Activated CD8-positive, alpha-beta memory T cell treated with anti-CD3 and anti-CD28 coated beads for 1 hour (primary cell): ENCODE data around the gene ZNF710.
A peak's percentile ranks its signal among the peaks of the same experiment; 100 is the strongest.

Experiments used
- DNase-seq, 2 donors: peaks; one replicate each; pipeline ENCODE4 v3.0.0-alpha.2; 2020; ENCODE audit warnings: low read depth in 1 of 2; ENCODE audit errors: extremely low read depth in 1 of 2

ZNF710 gene

DNA sequence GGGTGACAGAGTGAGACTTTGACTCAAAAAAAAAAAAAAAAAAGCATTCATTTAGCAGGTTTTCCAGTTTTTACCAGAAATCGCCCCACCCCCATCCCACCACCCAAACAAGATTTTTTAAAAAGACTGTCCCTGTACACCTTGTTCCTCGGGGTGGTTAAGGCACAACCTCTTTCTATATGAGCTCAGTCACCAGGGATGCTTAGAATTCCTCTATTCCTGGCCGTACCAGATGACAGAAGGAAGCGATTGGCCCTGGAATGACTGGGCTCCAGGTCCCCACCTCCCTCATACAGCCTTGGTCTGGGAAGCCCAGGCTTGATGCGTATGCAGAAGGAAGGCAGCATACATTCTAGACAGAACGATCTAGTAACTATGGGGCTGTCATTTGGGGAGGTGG, 75.6 kb downstream of the ZNF710 start:
- no peak for DNase-seq

DNA sequence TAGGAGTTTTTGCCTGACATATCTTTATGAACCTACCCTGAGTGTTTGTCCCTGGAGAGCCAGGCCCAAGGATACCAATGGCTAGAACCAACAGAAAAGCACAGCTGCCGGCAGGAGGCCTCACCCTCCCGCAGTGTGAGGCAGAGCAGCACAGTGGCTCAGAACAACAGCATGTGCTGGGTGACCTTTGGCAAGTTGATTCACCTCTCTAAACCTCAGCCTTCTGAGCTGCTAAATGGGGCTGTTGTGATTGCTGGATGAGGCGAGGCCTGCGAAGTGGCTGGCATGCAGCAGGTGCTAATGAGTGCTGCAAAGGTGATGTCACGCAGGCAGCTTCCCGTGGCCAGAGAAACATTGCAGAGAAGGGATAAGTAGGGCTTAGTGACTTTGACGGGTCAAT, 77.8 kb downstream of the ZNF710 start:
- DNase-seq: no peak

- no peak for DNase-seq
These were observed 78.7 kb downstream of the ZNF710 start for GRCh38 chr15:90079619-90080457.

DNA sequence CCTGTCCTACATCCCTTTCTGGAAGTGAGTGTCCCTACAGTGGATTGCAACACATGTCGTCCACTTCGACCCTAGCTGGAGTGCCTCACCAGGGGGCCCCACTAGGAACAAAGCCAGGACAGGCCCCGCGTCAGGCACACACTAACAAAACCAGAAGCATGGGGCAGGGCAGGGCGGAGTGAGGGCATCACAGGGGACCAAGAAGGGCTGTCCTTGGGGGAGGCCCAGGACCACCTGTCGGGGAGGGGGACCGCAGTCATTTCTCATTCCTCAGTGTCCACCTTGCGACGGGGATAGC, 79.3 kb downstream of the ZNF710 start:
- DNase-seq: no peak

- no peak for DNase-seq
These were observed 79.8 kb downstream of the ZNF710 start for GRCh38 chr15:90080818-90081393.

GRCh38 chr15:90082140-90082715, 81.1 kb downstream of the ZNF710 start:
- no peak for DNase-seq

GRCh38 chr15:90083419-90083818, 82.3 kb downstream of the ZNF710 start:
- DNase-seq: no peak

DNA sequence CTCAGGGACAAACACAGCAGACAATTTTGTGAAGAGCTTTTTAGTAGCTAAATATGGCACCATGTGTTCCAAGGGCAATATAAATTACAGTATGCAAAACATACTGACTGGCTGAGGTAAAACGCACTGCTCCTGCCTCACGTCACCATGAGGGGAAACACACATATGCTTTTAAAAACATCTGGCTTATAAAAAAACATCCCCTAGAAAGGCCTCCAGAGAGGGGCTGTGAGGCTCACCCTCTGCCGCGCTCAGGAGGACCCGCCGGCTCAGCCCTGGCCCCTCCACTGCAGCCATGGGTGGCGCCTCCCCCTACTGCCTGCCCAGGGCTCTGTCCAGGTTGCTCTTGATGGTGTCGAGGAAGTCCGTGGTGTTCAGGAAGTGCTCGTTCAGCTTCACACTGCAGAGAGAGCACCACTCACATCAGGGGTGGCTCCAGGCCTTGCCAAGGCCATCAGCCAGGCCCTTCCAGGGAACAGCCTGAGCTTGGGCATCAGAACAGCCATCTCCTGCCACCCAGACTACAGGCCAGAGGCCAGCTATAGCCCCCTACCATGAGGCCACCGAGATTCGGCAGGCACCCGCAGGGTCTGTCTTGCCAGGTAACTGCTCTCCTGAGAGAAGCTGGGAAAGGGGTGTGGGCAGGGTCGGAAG, 83.0 kb downstream of the ZNF710 start:
- DNase-seq: no peak

GRCh38 chr15:90084876-90085423, 83.8 kb downstream of the ZNF710 start:
- DNase-seq: no peak

DNA sequence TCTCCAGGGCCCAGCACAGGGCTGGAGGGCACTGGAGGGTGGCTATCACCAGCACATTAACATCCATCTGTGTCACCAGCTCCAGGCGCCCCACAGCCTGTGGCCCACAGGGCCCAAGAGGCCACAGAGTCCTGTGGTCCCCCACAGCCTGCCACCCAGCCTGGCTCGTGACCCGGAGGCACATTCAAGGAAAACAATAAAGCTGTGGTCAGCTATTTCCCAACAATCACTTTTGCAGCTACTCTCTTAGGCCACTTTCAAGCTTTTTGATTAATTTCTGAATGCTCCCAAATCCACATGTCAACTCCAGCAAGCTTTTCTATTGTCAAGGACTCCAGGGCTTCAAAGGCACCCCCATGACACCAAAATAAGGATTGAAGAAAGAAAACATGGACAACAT, 84.4 kb downstream of the ZNF710 start:
- no peak for DNase-seq

- no peak for DNase-seq
These were observed 85.7 kb downstream of the ZNF710 start for GRCh38 chr15:90086868-90087268.

DNA sequence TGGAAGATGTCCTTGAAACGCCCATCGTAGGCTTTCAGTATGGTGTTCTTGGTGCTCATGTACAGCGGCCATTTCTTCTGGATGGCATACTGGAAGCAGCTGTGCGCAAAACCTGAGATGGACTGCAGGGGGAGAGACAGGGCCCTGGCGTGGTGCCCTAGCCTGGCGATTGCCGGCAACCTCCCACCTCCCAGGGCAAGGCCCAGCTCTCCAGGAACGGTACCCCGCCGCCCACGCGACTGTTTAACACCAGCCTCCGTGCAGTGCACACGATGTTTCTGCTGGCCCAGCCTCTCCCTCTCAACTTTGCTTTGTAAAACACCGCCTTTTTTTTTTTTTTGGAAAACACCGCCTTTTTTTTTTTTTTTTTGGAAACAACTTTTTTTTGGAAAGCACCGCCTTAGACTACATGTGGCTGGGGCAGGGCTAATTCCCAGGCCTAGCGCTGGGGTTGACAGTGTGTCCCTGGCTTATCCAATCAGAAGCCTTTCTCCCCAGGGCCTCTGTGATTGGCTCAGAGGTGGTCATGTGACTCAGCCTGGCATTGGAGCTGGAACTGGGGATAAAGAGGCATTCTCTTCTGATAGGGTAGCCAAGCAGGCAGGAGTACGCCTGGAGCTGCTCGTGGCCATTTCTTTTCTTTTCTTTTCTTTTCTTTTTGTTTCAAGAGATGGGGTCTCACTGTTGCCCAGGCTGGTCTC, 86.5 kb downstream of the ZNF710 start:
- DNase-seq: no peak

- no peak for DNase-seq
These were observed 89.2 kb downstream of the ZNF710 start for GRCh38 chr15:90090226-90090848.

DNA sequence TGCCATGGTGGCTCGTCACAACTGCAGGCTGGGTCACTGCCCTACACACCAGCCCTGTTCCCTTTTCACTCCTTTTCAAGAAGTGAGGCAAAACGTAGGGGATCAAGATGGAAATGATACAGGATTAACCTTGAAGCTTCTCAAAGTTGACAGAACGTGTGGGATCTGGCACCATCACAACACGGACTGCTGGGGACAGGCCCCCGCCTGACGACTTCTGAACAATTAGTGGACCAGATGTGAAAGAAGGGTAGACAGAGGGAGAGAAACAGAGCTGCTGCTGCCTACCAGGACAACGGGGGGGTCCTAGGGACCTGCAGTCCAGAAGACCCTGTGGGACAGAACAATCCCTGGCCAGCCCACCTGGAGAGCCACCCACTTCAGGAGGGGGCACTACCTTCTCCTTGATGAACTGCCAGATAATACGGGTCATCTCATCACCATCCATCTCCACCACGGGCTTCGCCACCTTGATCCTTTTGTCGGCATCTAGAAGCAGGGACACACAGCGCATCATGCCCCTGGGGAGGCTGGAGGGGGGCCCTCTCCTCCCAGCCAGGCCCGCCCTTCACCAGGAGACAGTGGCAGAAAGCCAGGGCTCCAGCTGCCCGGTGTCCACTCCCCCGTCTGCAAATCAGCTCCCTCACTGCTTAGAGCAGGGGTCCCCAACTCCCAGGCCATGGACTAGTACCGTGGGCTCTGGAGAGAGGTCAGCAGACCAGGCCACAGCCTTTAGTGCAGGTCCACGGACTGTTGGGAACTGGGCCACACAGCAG, 90.2 kb downstream of the ZNF710 start:
- DNase-seq: no peak

- no peak for DNase-seq
These were observed 94.4 kb downstream of the ZNF710 start for GRCh38 chr15:90095521-90095959.

DNA sequence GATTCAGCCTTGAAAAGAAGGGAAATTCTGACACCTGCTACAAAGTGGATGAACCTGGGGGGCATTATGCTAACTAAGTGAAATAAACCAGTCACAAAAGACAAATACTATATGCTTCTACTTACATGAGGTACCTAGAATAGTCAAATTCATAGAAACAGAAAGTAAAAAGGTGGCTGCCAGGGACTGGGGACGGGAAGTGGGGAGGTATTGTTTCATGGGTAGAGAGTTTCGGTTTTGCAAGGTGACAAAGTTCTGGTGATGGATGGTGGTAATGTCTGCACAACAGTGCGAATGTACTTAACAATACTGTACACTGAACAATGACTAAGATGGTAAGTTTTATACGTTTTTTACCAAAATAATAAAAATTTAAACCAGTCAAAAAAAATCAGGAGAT, 96.4 kb downstream of the ZNF710 start:
- DNase-seq: peak in 1 of 2 donors; percentile 28

GRCh38 chr15:90099072-90099867, 98.1 kb downstream of the ZNF710 start:
- no peak for DNase-seq

DNA sequence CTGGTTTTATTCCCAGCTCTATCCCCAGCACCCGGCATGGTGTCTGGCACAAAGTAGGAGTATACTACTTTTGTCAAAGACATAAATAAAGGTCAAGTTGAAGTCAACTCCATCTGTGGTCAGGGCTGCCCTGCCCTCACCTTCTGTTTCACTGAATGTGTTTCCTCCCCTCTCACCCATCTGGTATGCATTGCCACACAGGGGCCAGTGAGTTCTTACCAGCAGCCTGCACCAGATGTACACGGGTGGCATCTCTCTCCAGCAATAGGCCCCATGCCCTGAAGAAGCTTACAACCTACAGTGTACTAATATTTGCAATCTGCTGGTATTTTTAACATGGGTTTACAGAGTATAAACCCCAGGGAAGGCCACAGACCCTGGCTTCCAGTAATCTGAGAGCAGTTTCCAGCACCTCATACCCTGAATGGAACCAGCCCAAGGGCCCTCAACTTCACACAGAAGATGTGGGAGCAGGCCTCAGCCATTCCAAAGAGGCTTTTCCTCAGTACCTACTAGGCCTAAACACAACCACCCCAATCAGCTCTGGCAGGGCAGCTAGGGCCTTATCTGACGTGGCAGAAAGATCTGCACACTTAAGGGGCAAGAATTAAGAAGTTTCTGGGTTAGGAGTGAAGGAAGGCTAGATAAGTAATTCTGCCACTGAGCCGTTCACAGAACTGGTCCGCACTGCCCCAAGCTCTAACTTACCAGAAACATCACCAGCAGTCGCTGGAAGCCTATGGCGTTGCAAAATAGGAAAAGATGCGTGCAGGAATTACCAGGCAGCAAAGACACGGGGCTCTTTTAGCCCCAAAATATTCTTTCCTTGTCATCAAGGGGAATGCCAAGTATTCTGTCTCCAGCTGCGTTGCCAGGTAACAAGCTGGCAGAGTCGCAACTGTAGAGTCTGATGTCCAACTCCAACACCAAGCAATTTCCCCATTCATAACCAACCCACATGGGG, 99.0 kb downstream of the ZNF710 start:
- DNase-seq: no peak
